AG04450 (cell line): ENCODE measurements around the gene CCDC57. TPM values are rescaled to one million over a fixed set of nuclear protein-coding genes. Genes with fewer than 3 reads are reported as not detected.

Experiments
- CTCF ChIA-PET: fragments of 300-600, 350-600 bp; formaldehyde crosslinking; extraction: SDS; loops from one replicate; lab custom pipeline; 2022; ENCODE audit warnings: antibody characterized with exemption, inconsistent platforms; lab: Charles Lee
- POLR2A ChIA-PET: fragments of 350-600 bp; formaldehyde crosslinking; extraction: SDS; loops from one replicate; lab custom pipeline; 2021; ENCODE audit warnings: antibody characterized with exemption, inconsistent platforms; lab: Yijun Ruan, JAX
- DNase-seq: peaks from one replicate; pipeline ENCODE4 v3.0.0-alpha.2; 2011; ENCODE audit warnings: low read depth, low spot score
- H3K27ac ChIP-seq: one replicate; pipeline ENCODE4 v1.5.1; 2012; ENCODE audit warnings: low read depth, low read length, control low read depth
- H3K27me3 ChIP-seq: one replicate; pipeline ENCODE4 v1.6.0; 2012; ENCODE audit warnings: low read length; ENCODE audit not compliant: control insufficient read depth, insufficient read depth
- H3K4me3 ChIP-seq: 2 replicates; pipeline ENCODE4 v1.5.1; 2011; ENCODE audit warnings: mild to moderate bottlenecking, low read depth, low read length, control low read depth
- H3K9me3 ChIP-seq: 2 replicates; pipeline ENCODE4 v1.5.1; 2012; ENCODE audit warnings: low read length; ENCODE audit not compliant: control insufficient read depth, insufficient read depth
- polyA plus RNA-seq: library from polyadenylated mRNA; depleted of rRNA; stranded (reverse); fragments of >200 nt; gene quantifications from 2 replicates; pipeline ENCODE4 v1.2.3, GENCODE V29; 2011
- TF ChIP-seq, protein P1 (sequence below): IDR thresholded peaks from 2 replicates; pipeline ENCODE4 v1.5.1; 2011; ENCODE audit warnings: low read depth, low read length, control low read depth, inconsistent platforms

The CCDC57 gene
- polyA plus RNA-seq, 1 experiment, result 11.1 TPM

DNA sequence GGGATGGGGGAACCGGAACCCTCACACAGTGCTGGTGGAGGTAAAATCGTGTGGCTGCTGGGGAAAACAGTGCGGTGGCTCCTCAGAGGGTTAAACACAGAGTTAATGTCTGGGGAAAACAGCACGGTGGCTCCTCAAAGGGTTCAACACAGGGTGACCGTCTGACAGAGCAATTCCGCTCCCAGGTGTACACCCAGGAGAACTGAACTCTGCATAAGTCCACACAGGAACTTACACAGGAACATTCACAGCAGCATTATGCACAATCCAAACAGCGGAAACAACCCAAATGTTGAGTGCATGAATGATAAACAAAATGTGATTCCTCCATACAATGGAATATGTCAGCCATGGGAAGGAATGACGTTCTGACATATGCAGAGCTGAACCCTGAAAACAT is 51.4 kb downstream of the CCDC57 start:
- H3K9me3 ChIP-seq, result no peaks in the 10 kb centered on the region
- no peak overlapping the region for H3K27ac ChIP-seq
- POLR2A ChIA-PET, result no interaction called here
- TF ChIP-seq, protein P1, sequence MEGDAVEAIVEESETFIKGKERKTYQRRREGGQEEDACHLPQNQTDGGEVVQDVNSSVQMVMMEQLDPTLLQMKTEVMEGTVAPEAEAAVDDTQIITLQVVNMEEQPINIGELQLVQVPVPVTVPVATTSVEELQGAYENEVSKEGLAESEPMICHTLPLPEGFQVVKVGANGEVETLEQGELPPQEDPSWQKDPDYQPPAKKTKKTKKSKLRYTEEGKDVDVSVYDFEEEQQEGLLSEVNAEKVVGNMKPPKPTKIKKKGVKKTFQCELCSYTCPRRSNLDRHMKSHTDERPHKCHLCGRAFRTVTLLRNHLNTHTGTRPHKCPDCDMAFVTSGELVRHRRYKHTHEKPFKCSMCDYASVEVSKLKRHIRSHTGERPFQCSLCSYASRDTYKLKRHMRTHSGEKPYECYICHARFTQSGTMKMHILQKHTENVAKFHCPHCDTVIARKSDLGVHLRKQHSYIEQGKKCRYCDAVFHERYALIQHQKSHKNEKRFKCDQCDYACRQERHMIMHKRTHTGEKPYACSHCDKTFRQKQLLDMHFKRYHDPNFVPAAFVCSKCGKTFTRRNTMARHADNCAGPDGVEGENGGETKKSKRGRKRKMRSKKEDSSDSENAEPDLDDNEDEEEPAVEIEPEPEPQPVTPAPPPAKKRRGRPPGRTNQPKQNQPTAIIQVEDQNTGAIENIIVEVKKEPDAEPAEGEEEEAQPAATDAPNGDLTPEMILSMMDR, result no peak
- H3K4me3 ChIP-seq, result no peak overlapping the region
- DNase-seq, result no peak
- no peaks in the 10 kb centered on the region for H3K27me3 ChIP-seq
- CTCF ChIA-PET, result interaction anchor here (0.6 kb wide), 1 partner anchor 38 kb away, joined by 6 read pairs; no protein-coding TSS in a partner anchor

DNA sequence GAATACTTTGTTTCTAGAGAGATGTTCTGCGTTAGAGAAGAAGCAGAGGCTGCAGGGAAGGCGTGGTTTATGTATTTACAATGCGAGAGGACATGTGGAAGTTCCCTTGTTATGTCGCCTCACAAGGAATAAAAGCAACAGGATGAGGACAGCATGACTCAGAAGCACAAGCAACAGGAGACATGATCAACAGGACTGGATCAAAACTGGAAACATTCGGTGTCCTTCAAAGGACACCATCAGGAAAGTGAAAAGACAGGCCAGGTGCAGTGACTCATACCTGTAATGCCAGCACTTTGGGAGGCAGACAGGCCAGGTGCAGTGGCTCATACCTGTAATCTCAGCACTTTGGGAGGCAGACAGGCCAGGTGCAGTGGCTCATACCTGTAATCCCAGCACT is 52.6 kb downstream of the CCDC57 start:
- TF ChIP-seq, protein P1, result no peak
- no peaks in the 10 kb centered on the region for H3K9me3 ChIP-seq
- POLR2A ChIA-PET, result no interaction called here
- H3K4me3 ChIP-seq, result no peak overlapping the region
- CTCF ChIA-PET, result no interaction called here
- no peak for DNase-seq
- no peak overlapping the region for H3K27ac ChIP-seq
- no peaks in the 10 kb centered on the region for H3K27me3 ChIP-seq

DNA sequence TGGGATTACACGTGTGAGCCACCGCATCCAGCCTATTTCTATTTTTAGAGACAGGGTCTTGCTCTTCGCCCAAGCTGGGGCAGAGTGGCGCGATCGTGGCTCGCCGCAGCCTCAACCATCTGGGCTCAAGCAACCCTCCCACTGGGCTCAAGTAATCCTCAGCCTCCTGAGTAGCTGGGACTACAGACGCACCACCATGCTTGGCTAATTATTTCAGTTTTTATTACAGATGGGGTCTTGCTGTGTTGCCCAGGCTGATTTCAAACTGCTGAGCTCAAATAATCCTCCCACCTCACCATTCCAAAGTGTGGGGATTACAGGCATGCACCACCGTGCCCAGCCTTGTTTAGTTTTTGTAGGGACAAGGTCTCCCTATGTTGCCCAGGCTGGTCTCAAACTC is 53.8 kb downstream of the CCDC57 start:
- CTCF ChIA-PET, result interaction anchor here (1.1 kb wide), 1 partner anchor 122 kb away, joined by 3 read pairs; no protein-coding TSS in a partner anchor
- POLR2A ChIA-PET, result no interaction called here
- DNase-seq, result no peak

DNA sequence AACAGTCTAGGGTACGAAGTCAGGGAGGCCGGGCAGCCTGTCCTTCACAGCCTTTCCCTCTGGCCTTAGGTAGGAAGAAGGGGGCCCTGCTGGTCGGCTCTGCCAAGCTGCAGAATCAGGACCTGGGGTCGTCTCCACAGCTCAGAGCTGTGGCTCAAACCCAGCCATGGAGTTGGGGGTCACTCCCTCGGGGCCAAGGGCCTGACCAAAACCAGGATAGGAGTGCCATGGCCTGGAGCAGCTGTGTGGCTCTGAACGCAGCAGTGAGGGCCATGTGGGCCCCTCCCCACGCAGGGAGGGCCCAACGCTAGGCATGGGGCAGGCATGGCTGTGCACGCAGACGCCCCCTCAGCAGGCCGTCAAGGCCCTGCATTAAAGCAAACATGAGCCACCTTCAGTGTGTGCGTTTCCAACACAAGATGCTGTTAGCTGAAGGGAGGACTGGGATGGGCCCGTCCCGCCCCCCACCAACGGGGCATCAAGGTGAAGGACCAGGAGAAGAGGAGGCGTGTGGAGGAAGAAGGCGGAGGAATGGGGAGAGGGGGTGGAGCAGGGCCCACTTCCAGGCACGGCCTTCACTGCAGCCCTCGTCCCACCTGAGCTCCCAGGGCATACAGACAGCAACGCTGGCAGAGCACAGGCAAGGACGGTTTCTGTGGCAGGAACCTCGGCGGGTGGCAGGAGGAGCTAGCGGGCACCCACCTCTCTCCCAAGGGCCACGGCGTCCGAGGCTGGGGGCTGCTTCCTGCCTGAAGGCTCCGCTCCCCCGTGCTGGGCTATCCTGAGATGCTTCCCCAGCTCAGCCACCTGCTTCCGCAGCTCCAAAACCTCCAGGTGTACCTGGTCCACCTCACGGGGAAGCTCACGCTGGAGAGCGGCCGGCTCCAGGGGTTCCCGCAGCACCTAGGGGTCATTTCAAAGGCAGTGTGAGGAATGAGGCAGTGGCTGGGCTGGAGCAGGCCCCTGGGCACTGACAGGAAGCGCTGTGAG is 55.3 kb downstream of the CCDC57 start:
- TF ChIP-seq, protein P1, result no peak
- ChIA-PET POLR2A (no interaction called here), CTCF (no interaction called here)
- DNase-seq, result no peak
- H3K9me3 ChIP-seq, result no peaks in the 10 kb centered on the region; the same call in 1 of the 2 replicates
- no peaks in the 10 kb centered on the region for H3K27me3 ChIP-seq
- H3K27ac ChIP-seq, result no peak overlapping the region
- H3K4me3 ChIP-seq, result no peak overlapping the region

More for the DNA sequence above, 53.8 kb downstream of the CCDC57 start:
- TF ChIP-seq, protein P1, result no peak
- H3K27ac ChIP-seq, result no peak overlapping the region
- H3K4me3 ChIP-seq, result no peak overlapping the region
- no peaks in the 10 kb centered on the region; the same call in 1 of the 2 replicates for H3K9me3 ChIP-seq
- H3K27me3 ChIP-seq, result no peaks in the 10 kb centered on the region
